Heart left ventricle (tissue), 13 donors: Measurements from ENCODE around the gene FRMPD4.

ENCODE experiments used
- POLR2A ChIP-seq, 2 donors: fragments of 450-650 bp; IDR thresholded peaks; one replicate each; pipeline ENCODE4 v1.6.1; 2017; ENCODE audit warnings: antibody characterized with exemption in 2 of 2, mild to moderate bottlenecking in 2 of 2, moderate library complexity in 2 of 2
- TF ChIP-seq, protein P1 (sequence below), 12 donors: fragments of 200-600 bp; sonication (generic) in 4 of 12; IDR thresholded peaks; one replicate each; pipeline versions ENCODE4 v1.5.0 to v1.8.0; 2018 to 2022; ENCODE audit warnings: antibody characterized with exemption in 12 of 12, mild to moderate bottlenecking in 5 of 12
- donor health status: ischemic (EF 13 %, LVEDD 7.1; RV severe dilation, severe dysfunction).
- donor health status: DM: no; HTN: yes; CAD: no.
- donor health status: DM: no; HTN: no; CAD: no.
- donor health status: ischemic (EF 25% LVEDD 6.9; RV normal size, moderate dysfunction).
- donor health status: ischemic (EF 25% LVEDD 5.7; RV mildly dilated, moderate dysfunction).
- donor health status: ischemic (EF 35%, LVEDD 5.7; RV mildly dilated, moderate dysfunction).
- donor health status: nonischemic (EF 11% LVEDD 7.7; RV severe dilation, severe dysfunction).
- donor health status: DM: yes; HTN: yes; CAD: no.
- donor health status: PGD.
- donor health status: ischemic (EF 29% LVEDD 5.4; RV normal size, mild dysfunction).
- donor health status: nonischemic (EF 23%, LVEDD 6.1; RV moderate dilation, normal function).

DNA sequence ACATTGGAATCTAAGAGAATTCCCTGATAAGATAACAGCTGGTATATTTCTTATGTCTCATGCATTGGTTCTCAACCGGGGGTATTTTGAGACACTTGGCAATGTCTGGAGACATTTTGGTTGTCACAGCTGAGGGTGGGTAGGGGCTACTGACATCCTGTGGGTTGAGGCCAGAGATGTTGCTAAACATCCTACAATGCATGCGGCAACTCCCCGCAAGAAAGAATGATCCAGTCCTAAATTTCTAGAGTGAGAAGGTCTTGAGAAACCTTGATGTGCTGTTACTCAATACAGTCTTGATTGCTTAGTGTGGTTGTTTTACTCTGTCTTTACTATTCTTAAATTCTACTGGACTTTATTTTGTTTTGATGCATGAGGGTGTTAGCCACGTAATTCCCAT is 287.2 kb downstream of the FRMPD4 start:
- TF ChIP-seq, protein P1, sequence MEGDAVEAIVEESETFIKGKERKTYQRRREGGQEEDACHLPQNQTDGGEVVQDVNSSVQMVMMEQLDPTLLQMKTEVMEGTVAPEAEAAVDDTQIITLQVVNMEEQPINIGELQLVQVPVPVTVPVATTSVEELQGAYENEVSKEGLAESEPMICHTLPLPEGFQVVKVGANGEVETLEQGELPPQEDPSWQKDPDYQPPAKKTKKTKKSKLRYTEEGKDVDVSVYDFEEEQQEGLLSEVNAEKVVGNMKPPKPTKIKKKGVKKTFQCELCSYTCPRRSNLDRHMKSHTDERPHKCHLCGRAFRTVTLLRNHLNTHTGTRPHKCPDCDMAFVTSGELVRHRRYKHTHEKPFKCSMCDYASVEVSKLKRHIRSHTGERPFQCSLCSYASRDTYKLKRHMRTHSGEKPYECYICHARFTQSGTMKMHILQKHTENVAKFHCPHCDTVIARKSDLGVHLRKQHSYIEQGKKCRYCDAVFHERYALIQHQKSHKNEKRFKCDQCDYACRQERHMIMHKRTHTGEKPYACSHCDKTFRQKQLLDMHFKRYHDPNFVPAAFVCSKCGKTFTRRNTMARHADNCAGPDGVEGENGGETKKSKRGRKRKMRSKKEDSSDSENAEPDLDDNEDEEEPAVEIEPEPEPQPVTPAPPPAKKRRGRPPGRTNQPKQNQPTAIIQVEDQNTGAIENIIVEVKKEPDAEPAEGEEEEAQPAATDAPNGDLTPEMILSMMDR (IDR thresholded peaks at IDR 0.05): no peak
- no peak for TF ChIP-seq POLR2A (IDR thresholded peaks at IDR 0.05)
